ENCODE measurements around the gene OR10C1.

Gene OR10C1

GRCh38 chr6:29465279-29465678 lies 26.2 kb downstream of the OR10C1 start:
- Histone ChIP-seq H3K36me3 (no peaks in the 10 kb centered on the region), H3K4me1 (no peaks in the 10 kb centered on the region), H3K4me3 (ENCODE audit: low read depth, low read length) (no peak overlapping the region), H3K27me3 (no peaks in the 10 kb centered on the region), H3K9me3 (no peaks in the 10 kb centered on the region)
- no peak for TF ChIP-seq CTCF (IDR thresholded peaks at IDR 0.05; ENCODE audit: low read depth, low read length)
- DNase-seq = no peak

- Histone ChIP-seq H3K4me3 (ENCODE audit: low read depth, low read length) (no peak overlapping the region), H3K4me1 (no peaks in the 10 kb centered on the region), H3K27me3 (no peaks in the 10 kb centered on the region), H3K36me3 (no peaks in the 10 kb centered on the region), H3K9me3 (no peaks in the 10 kb centered on the region)
- TF ChIP-seq CTCF (IDR thresholded peaks at IDR 0.05; ENCODE audit: low read depth, low read length) = no peak
- no peak for DNase-seq
Observed at GRCh38 chr6:29465801-29466200, 26.7 kb downstream of the OR10C1 start.

- Histone ChIP-seq H3K36me3 (no peaks in the 10 kb centered on the region), H3K9me3 (no peaks in the 10 kb centered on the region), H3K27me3 (no peaks in the 10 kb centered on the region), H3K4me3 (ENCODE audit: low read depth, low read length) (no peak overlapping the region), H3K4me1 (no peaks in the 10 kb centered on the region)
- no peak for TF ChIP-seq CTCF (IDR thresholded peaks at IDR 0.05; ENCODE audit: low read depth, low read length)
- DNase-seq = no peak
Observed at GRCh38 chr6:29466241-29466640, 27.1 kb downstream of the OR10C1 start.

GRCh38 chr6:29474996-29475395 lies 35.9 kb downstream of the OR10C1 start:
- no peak for TF ChIP-seq CTCF (IDR thresholded peaks at IDR 0.05; ENCODE audit: low read depth, low read length)
- DNase-seq = no peak

GRCh38 chr6:29477923-29478450 lies 38.9 kb downstream of the OR10C1 start:
- TF ChIP-seq CTCF (IDR thresholded peaks at IDR 0.05; ENCODE audit: low read depth, low read length) = no peak
- Histone ChIP-seq H3K4me3 (ENCODE audit: low read depth, low read length) (no peak overlapping the region), H3K9me3 (no peaks in the 10 kb centered on the region)

More at GRCh38 chr6:29474996-29475395, 35.9 kb downstream of the OR10C1 start:
- no peaks in the 10 kb centered on the region for H3K36me3 ChIP-seq
- H3K9me3 ChIP-seq = no peaks in the 10 kb centered on the region
- H3K4me3 ChIP-seq (ENCODE audit: low read depth, low read length) = no peak overlapping the region
- no peaks in the 10 kb centered on the region for H3K27me3 ChIP-seq
- no peaks in the 10 kb centered on the region for H3K4me1 ChIP-seq

GRCh38 chr6:29478740-29479139 lies 39.6 kb downstream of the OR10C1 start:
- Histone ChIP-seq H3K9me3 (no peaks in the 10 kb centered on the region), H3K4me1 (no peaks in the 10 kb centered on the region), H3K27me3 (no peaks in the 10 kb centered on the region), H3K36me3 (no peaks in the 10 kb centered on the region), H3K4me3 (ENCODE audit: low read depth, low read length) (no peak overlapping the region)
- TF ChIP-seq CTCF (IDR thresholded peaks at IDR 0.05; ENCODE audit: low read depth, low read length) = no peak
- no peak for DNase-seq

More at GRCh38 chr6:29477923-29478450, 38.9 kb downstream of the OR10C1 start:
- H3K27me3 ChIP-seq = no peaks in the 10 kb centered on the region
- H3K36me3 ChIP-seq = no peaks in the 10 kb centered on the region
- DNase-seq = no peak
- no peaks in the 10 kb centered on the region for H3K4me1 ChIP-seq
